ENCODE results near the gene ZBTB24. TPM values are rescaled to one million over a fixed set of nuclear protein-coding genes. Genes with fewer than 3 reads are reported as not detected.
"Not testable (repeated sequence)": the region's sequence is repeated elsewhere in the genome, so short reads cannot be mapped to it uniquely, and the experiment has no call there.

The ZBTB24 gene
- polyA plus RNA-seq, 2 of the 4 experiments (the other 2 are of a cell fraction), result 4.5 to 5.4 TPM

GRCh38 chr6:109461733-109462526 lies 21.1 kb downstream of the ZBTB24 start:
- WGBS (ENCODE audit: missing lambda C conversion rate), result 44% methylated on average over 1 of the region's 1 CpG
- ATAC-seq (no peak), DNase-seq (ENCODE audit: low read depth in 1 of 2, low spot score in 1 of 2) (no peak), FAIRE-seq (no peak)
- ChIA-PET CTCF (no interaction called here), POLR2A (no interaction called here)
- Histone ChIP-seq H3K4me2 (no peak overlapping the region), H3K9me3 (no peaks in the 10 kb centered on the region), H3K27ac (no peak overlapping the region), H3K4me3 (no peak overlapping the region), H3K4me1 (peaks cover 6% of the 10 kb centered on the region; the same call in 1 of the 3 replicates)
- TF ChIP-seq, protein P1, sequence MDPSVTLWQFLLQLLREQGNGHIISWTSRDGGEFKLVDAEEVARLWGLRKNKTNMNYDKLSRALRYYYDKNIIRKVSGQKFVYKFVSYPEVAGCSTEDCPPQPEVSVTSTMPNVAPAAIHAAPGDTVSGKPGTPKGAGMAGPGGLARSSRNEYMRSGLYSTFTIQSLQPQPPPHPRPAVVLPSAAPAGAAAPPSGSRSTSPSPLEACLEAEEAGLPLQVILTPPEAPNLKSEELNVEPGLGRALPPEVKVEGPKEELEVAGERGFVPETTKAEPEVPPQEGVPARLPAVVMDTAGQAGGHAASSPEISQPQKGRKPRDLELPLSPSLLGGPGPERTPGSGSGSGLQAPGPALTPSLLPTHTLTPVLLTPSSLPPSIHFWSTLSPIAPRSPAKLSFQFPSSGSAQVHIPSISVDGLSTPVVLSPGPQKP (IDR thresholded peaks at IDR 0.05; ENCODE audit: low read depth, low read length), result no peak
- TF ChIP-seq KDM5A (IDR thresholded peaks at IDR 0.05) (no peak), POLR2AphosphoS2 (conservative IDR thresholded peaks at IDR 0.05; ENCODE audit: low read length) (no peak), CHD4 (IDR thresholded peaks at IDR 0.05; ENCODE audit: borderline replicate concordance) (no peak), FOSB (CRISPR knock-in tag; IDR thresholded peaks at IDR 0.05) (no peak), RARB (CRISPR knock-in tag; IDR thresholded peaks at IDR 0.05) (no peak), MAZ (IDR thresholded peaks at IDR 0.05; ENCODE audit: borderline replicate concordance, low read depth, low read length) (no peak), GATA3 (IDR thresholded peaks at IDR 0.05; ENCODE audit: borderline replicate concordance) (no peak), EHMT2 (IDR thresholded peaks at IDR 0.05; ENCODE audit: low read depth) (no peak), NR3C1 (IDR thresholded peaks at IDR 0.05) (no peak), FOXS1 (CRISPR knock-in tag; IDR thresholded peaks at IDR 0.05) (no peak), RAD21 (conservative IDR thresholded peaks at IDR 0.05 in 1 of 2, IDR thresholded peaks at IDR 0.05 in 1 of 2) (no peak), RFX5 (IDR thresholded peaks at IDR 0.05) (no peak), REST (IDR thresholded peaks at IDR 0.05) (no peak), SMC3 (IDR thresholded peaks at IDR 0.05) (no peak)
- TF ChIP-seq, protein P2, sequence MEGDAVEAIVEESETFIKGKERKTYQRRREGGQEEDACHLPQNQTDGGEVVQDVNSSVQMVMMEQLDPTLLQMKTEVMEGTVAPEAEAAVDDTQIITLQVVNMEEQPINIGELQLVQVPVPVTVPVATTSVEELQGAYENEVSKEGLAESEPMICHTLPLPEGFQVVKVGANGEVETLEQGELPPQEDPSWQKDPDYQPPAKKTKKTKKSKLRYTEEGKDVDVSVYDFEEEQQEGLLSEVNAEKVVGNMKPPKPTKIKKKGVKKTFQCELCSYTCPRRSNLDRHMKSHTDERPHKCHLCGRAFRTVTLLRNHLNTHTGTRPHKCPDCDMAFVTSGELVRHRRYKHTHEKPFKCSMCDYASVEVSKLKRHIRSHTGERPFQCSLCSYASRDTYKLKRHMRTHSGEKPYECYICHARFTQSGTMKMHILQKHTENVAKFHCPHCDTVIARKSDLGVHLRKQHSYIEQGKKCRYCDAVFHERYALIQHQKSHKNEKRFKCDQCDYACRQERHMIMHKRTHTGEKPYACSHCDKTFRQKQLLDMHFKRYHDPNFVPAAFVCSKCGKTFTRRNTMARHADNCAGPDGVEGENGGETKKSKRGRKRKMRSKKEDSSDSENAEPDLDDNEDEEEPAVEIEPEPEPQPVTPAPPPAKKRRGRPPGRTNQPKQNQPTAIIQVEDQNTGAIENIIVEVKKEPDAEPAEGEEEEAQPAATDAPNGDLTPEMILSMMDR (IDR thresholded peaks at IDR 0.05), result no peak

- POLR2A ChIA-PET; H3K27ac ChIP-seq; DNase-seq (ENCODE audit: low read depth in 1 of 2, low spot score in 1 of 2); ATAC-seq; FAIRE-seq; H3K4me2 ChIP-seq; H3K4me3 ChIP-seq; H3K9me3 ChIP-seq: not testable (repeated sequence)
- WGBS (ENCODE audit: missing lambda C conversion rate), result 89% methylated on average over 1 of the region's 1 CpG
- CTCF ChIA-PET, result interaction anchor here (1.4 kb wide), 1 partner anchor 77 kb away, joined by 3 read pairs; no protein-coding TSS in a partner anchor
- H3K4me1 ChIP-seq, result peaks cover 11% of the 10 kb centered on the region; the same call in 1 of the 3 replicates
These were observed 21.8 kb downstream of the ZBTB24 start for GRCh38 chr6:109461205-109461604.

Measured in A549 (cell line).